Large intestine (tissue), 3 donors: ENCODE data around the gene CPNE5. TPM values are rescaled to one million over a fixed set of nuclear protein-coding genes. Genes with fewer than 3 reads are reported as not detected.

Source experiments
- DNase-seq, 2 donors: peaks; one replicate each; pipeline versions ENCODE4 v3.0.0 to v3.0.0-alpha.2; 2013
- H3K27ac ChIP-seq: one replicate; pipeline ENCODE4 v1.5.1; 2013; ENCODE audit warnings: low read length
- H3K27me3 ChIP-seq: 2 replicates; pipeline ENCODE4 v1.6.1; 2013; ENCODE audit warnings: low read length; ENCODE audit not compliant: control insufficient read depth, insufficient read depth
- H3K36me3 ChIP-seq: 2 replicates; pipeline ENCODE4 v1.6.1; 2013; ENCODE audit warnings: low read length; ENCODE audit not compliant: control insufficient read depth, insufficient read depth
- H3K4me1 ChIP-seq: one replicate; pipeline ENCODE4 v1.6.1; 2013; ENCODE audit warnings: low read length; ENCODE audit not compliant: control insufficient read depth, insufficient read depth
- H3K4me3 ChIP-seq: one replicate; pipeline ENCODE4 v1.5.1; 2013; ENCODE audit warnings: low read length
- H3K9me3 ChIP-seq: one replicate; pipeline ENCODE4 v1.6.1; 2013; ENCODE audit warnings: mild to moderate bottlenecking, low read depth, low read length, moderate library complexity; ENCODE audit not compliant: control insufficient read depth
- WGBS: methylation state at CpG from one replicate; pipeline ENCODE4 v1.1.5; 2013; ENCODE audit warnings: low lambda C conversion rate; ENCODE audit not compliant: insufficient coverage; 5-methylcytosine and 5-hydroxymethylcytosine counted together
- polyA plus RNA-seq: library from polyadenylated mRNA; unstranded; fragments of 120-200 nt; gene quantifications from one replicate; pipeline ENCODE4 v1.2.1, GENCODE V29; 2013

The CPNE5 gene
- polyA plus RNA-seq, 1 donor, result 3.9 TPM

GRCh38 chr6:36804563-36804962, 34.7 kb downstream of the CPNE5 start:
- no peaks in the 10 kb centered on the region for H3K9me3 ChIP-seq
- no CpG with 5 or more reads among the region's 3 CpGs for WGBS
- H3K27ac ChIP-seq, result no peak overlapping the region
- H3K27me3 ChIP-seq, result peaks cover 17% of the 10 kb centered on the region
- no peaks in the 10 kb centered on the region for H3K36me3 ChIP-seq
- no peaks in the 10 kb centered on the region for H3K4me1 ChIP-seq
- H3K4me3 ChIP-seq, result no peak overlapping the region
- no peak for DNase-seq

DNA sequence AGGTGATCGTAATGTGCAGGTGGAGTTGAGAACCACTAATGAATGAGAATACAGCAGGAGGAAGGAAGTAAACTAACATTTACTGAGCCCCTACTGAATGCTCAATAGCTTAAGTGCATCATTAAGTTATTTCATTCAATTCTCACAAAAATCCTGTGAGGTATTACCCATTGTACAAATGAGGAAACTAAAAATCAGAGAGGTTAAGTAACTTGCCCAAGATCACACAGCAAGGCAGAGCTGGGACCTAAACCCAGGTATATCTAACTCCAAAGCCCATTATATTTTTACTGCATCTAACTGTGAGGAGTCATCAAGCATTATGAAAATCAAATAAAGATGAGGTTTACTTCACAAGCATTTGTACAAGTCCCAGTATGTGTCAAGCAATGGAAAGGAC, 35.3 kb downstream of the CPNE5 start:
- no peak for DNase-seq
- Histone ChIP-seq H3K27me3 (peaks cover 17% of the 10 kb centered on the region), H3K27ac (no peak overlapping the region), H3K4me1 (no peaks in the 10 kb centered on the region), H3K4me3 (no peak overlapping the region), H3K36me3 (no peaks in the 10 kb centered on the region), H3K9me3 (no peaks in the 10 kb centered on the region)
- WGBS, result no CpG with 5 or more reads among the region's 1 CpG

DNA sequence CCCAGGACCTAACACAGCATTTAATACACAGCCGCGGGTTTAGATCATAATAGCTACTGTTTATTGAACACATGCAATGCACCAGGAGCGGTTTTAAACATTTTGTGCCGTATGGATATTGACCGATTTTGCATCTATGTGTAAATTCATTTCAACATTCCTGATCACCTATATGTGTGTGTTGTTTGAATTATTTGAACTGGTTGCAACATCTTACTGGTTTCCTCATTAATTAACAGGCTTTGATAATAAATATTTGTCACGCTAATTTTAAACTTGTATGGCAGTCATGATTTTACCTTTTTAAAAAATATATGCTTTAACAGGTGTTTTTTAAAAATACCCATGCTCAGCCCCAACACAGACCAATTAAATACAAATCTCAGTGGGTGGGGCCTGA, 35.8 kb downstream of the CPNE5 start:
- peaks cover 17% of the 10 kb centered on the region for H3K27me3 ChIP-seq
- DNase-seq, result no peak
- H3K27ac ChIP-seq, result no peak overlapping the region
- H3K36me3 ChIP-seq, result no peaks in the 10 kb centered on the region
- no peaks in the 10 kb centered on the region for H3K9me3 ChIP-seq
- H3K4me3 ChIP-seq, result no peak overlapping the region
- no peaks in the 10 kb centered on the region for H3K4me1 ChIP-seq
- WGBS, result 100% methylated on average over 6 of the region's 6 CpGs

DNA sequence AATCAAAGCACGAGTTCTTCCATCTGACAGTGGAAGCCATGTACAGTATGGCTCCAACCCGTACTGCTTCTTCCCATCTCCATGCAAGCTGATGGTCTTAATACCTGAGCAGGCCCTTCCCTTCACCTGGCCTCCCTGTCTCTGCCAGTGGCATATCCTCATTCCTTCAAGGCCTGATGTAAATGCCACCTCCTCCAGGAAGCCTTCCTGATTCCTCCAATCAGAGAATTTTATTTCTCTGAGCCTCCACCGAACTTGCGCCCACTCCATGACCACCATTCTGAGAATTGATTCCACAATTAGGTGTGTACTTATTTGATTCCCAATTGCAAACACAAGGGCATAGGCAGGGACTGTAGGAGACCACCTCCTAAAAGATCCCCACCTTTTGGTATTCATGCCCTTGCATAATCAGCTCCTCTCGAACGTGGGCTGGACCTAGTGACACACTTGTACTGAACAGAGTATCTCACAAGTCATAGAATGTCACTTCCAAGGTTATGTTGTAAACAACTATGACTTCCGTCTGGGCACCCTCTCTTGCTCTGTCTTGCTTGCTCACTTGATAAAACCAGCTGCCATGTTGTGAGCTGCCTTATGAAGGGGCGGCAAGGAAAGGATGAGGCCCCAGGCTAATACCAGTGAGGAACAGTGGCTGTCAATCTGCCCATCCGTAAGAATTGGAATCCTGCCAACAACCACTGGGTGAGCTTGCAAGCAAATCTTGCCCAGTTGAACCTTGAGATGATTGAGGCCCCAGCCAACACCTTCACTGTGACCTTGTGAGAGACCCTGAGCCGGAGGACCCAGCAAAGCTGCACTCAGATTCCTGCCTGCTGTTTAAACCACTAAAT, 38.8 kb downstream of the CPNE5 start:
- Histone ChIP-seq H3K9me3 (no peaks in the 10 kb centered on the region), H3K4me3 (no peak overlapping the region), H3K27ac (no peak overlapping the region), H3K27me3 (peaks cover 8% of the 10 kb centered on the region), H3K36me3 (no peaks in the 10 kb centered on the region), H3K4me1 (no peaks in the 10 kb centered on the region)
- WGBS, result 100% methylated on average over 1 of the region's 10 CpGs
- DNase-seq, result peak in 1 of 2 donors; percentile 60

DNA sequence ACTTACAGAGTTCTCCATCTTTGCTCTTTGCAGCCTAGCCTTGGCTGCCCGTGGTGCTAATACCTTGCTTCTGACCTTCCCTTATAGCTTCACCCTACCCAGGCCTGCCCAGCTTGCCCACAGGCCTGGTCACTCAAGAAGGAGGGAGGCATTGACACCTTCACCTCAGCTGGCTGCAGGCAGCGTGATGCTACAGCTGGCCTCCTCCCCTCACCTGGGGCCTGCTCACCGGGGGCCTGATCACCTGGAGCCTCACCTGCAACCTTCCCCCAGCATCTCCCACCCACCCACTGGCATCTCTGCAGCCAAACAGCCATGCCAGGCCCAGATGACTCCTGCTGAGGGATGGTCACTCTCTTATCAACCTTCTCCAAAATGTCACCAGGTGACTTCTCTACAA, 40.4 kb downstream of the CPNE5 start:
- H3K27me3 ChIP-seq, result peaks cover under 1% of the 10 kb centered on the region
- DNase-seq, result no peak
- WGBS, result no CpG with 5 or more reads among the region's 3 CpGs
- no peak overlapping the region for H3K4me3 ChIP-seq
- H3K4me1 ChIP-seq, result peaks cover 4% of the 10 kb centered on the region
- no peaks in the 10 kb centered on the region for H3K9me3 ChIP-seq
- H3K27ac ChIP-seq, result no peak overlapping the region
- H3K36me3 ChIP-seq, result no peaks in the 10 kb centered on the region

- Histone ChIP-seq H3K4me3 (no peak overlapping the region), H3K27ac (no peak overlapping the region), H3K27me3 (peaks cover 8% of the 10 kb centered on the region), H3K4me1 (peaks cover 4% of the 10 kb centered on the region), H3K9me3 (no peaks in the 10 kb centered on the region), H3K36me3 (no peaks in the 10 kb centered on the region)
- DNase-seq, result no peak
- no CpG with 5 or more reads among the region's 1 CpG for WGBS
Observed at GRCh38 chr6:36797653-36798052, 41.6 kb downstream of the CPNE5 start.

DNA sequence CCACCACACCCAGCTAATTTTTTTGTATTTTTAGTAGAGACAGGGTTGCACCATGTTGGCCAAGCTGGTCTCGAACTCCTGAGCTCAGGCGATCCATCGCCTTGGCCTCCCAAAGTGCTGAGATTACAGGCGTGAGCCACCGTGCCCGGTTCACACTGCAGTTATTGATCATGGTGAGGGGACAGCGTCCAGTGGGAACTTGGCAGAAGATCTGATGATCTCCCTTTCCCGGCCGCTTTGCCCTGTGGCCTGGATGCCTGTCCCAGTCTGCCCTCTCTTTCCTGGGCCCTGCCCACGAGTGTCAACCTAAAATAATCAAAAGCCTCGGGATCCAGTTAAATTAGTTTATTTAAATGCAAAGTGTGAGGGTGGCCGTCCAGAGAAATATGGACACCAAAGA, 42.2 kb downstream of the CPNE5 start:
- 71% methylated on average over 2 of the region's 12 CpGs for WGBS
- no peaks in the 10 kb centered on the region for H3K9me3 ChIP-seq
- H3K4me3 ChIP-seq, result no peak overlapping the region
- DNase-seq, result no peak
- peaks cover 4% of the 10 kb centered on the region for H3K4me1 ChIP-seq
- no peak overlapping the region for H3K27ac ChIP-seq
- no peaks in the 10 kb centered on the region for H3K36me3 ChIP-seq
- H3K27me3 ChIP-seq, result peaks cover 11% of the 10 kb centered on the region

- no peak for DNase-seq
- peaks cover 11% of the 10 kb centered on the region for H3K27me3 ChIP-seq
- H3K4me3 ChIP-seq, result no peak overlapping the region
- peaks cover 4% of the 10 kb centered on the region for H3K4me1 ChIP-seq
- WGBS, result 100% methylated on average over 1 of the region's 5 CpGs
- no peaks in the 10 kb centered on the region for H3K36me3 ChIP-seq
- H3K9me3 ChIP-seq, result no peaks in the 10 kb centered on the region
- H3K27ac ChIP-seq, result no peak overlapping the region
Observed at GRCh38 chr6:36794713-36795065, 44.6 kb downstream of the CPNE5 start.

DNA sequence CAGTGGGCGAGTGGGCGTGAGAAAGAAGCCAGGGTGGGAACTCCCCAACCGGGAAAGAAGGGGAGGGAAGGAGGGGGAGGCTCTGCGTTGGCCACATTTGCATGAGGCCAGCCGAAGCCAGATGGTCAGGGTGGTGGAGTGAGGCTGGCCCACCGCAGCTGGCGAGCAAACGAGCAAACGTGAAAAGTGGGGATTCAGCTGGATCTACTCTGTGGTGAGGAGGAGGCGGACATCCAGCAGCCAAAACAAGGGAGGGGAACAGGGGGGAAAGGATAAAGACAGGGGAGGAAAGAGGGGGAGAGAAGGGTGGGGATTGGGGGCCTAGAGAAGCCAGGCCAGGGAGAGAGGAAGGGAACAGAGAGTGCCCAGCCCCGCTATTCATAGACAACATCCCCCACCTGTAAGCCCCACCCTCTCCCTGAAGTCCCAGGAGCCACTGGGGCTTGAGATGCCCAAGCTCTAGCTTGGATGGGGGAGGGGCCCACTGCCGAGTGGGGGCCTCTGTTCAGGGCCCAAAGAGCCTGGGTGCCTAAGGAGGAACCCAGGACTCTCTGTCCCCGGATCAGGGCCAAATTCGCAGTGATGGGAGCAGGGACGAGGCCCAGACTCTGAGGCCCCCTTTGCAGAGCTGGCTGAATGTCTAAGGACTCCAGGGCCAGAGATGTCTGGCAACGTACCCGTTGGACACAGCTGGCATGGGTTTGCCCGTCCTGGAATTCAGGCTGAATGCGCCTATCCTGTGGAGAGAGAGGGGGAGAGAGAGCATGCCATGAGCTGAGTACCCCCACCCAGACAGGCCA, 45.1 kb downstream of the CPNE5 start:
- no peak overlapping the region for H3K27ac ChIP-seq
- no CpG with 5 or more reads among the region's 19 CpGs for WGBS
- no peak overlapping the region for H3K4me3 ChIP-seq
- H3K9me3 ChIP-seq, result no peaks in the 10 kb centered on the region
- no peak for DNase-seq
- H3K27me3 ChIP-seq, result peaks cover 14% of the 10 kb centered on the region
- H3K36me3 ChIP-seq, result no peaks in the 10 kb centered on the region
- H3K4me1 ChIP-seq, result peaks cover 4% of the 10 kb centered on the region

DNA sequence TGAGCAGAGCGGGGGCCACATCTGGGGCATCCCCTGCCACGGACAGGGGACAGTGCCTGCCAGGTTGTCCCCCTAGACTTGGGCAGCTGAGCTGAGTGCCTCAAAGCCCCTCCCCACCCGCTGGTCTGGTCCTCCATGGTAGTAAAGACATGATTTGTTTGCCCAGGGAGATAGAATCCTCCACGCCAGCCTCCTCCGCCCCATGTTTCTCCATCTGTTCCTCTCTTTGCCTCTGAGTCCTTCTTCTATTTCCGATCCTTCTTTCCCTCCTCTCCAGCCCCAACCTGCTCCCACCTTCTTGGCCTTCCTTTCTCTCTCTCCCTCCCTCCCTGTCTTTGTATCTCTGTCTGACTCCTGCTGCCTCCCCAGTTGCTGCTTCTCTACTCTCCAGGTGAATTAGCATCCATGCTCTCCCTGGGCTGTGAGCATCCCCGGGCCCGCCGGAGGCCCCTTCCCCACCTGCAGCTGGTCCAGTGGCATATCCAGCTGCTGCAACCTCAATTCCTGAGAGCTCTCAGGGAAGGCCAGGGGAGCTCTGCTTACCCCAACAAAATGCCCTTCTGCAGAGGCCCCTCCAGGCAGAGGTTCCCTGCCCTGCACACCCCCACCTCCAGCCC, 45.8 kb downstream of the CPNE5 start:
- 49% methylated on average over 3 of the region's 9 CpGs for WGBS
- no peak for DNase-seq
- H3K27ac ChIP-seq, result no peak overlapping the region
- no peak overlapping the region for H3K4me3 ChIP-seq
- no peaks in the 10 kb centered on the region for H3K36me3 ChIP-seq
- H3K27me3 ChIP-seq, result peaks cover 18% of the 10 kb centered on the region
- peaks cover 4% of the 10 kb centered on the region for H3K4me1 ChIP-seq
- H3K9me3 ChIP-seq, result no peaks in the 10 kb centered on the region
